GM18499 (cell line): ENCODE data around the gene SAFB.
"Not testable (repeated sequence)": the region's sequence is repeated elsewhere in the genome, so short reads cannot be mapped to it uniquely, and the experiment has no call there.

Source experiments
- ATAC-seq: cut with Tn5 transposase; IDR thresholded peaks from one replicate; pipeline ENCODE4 v1.9.1; 2021; ENCODE audit warnings: moderate number of reproducible peaks; ENCODE audit not compliant: insufficient read depth, unreplicated experiment

The SAFB gene

DNA sequence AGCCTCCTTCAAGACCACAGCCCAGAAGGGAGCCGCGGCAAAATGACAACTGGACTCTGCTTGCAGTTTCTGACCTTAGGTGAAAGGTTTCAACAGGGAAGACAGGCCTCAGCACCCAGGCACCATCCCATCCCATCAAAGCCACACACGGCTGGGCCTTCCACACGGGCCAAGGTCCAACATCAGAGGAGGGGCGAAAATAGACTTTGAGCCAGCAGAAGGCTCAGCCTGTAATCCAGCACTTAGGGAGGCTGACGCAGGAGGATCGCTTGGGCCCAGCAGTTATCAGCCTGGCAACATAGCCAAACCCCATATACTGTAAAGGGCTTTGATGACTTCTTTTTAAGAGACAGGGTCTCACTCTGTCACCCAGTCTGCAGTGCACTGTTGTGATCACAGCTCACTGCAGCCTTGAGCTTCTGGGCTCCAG is 28.3 kb upstream of the SAFB start:
- ATAC-seq, result no peak

DNA sequence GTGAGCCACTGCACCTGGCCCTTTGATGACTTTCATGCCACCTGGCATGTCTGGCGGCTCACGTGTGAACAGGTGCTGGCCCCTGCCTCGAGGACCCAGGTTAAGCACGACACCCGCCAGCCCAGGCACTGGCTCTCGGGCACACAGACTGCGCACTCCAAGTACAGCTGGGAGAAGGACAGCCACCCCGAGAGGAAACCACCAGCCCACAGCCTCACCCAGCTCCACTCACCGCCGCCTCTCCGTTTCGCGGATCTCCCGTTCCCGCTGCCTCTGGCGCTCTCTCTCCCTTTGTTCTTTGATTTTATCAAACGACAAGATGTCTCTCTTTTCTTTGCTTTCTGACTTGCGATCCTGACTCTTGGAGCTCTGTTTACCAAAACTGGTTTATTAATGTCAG is 27.8 kb upstream of the SAFB start:
- ATAC-seq, result no peak

DNA sequence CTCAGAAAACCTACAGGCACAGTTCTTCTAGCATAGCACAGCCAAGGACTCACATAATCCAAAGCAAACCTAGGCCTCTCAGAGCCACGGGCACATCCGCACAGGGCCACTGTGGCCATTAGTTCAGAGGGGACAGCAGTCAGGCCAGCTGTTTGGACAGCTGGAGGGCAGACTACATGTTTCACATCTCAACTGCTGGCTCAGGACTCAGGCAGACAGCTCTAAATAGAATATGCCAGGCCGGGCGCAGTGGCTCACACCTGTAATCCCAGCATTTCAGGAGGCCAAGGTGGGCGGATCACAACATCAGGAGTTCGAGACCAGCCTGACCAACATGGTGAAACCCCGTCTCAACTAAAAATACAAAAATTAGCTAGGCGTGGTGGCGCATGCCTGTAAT is 27.1 kb upstream of the SAFB start:
- no peak for ATAC-seq

DNA sequence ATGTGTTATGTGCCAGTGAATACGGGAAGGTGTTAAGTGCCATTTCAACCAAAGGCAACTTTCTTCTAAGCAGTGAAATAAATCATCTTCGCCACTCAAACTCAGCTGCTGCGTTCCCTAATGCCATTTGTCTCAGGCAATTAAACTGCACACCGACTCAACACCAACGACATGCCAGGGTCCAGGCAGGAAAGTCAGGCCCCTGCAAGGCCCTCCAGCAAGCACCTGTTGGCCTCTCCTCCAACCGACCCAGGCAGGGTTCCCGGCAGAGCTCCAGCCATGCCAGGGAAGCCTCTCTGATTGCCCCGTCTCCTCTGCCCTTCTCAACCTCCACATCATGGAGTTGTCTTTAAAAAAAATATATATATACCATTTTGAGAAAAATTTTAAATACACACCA is 22.1 kb upstream of the SAFB start:
- ATAC-seq, result no peak

DNA sequence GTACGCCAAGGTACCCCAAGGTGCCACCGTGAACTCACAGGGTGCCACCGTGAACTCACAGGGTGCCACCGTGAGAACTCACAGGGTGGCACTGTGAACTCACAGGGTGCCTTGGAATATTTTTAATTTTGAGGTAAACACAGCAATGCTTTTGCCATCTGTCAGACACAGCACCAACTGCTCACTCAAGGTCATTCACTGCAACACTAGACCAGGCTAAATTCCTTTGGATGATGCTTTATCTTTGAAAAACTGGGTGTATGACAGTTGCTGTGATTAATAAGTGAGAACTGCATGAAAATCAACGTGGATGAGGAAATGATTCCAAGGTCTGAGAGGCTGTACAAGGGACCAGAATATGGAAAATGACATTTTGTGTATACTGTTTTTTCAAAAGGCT is 19.3 kb upstream of the SAFB start:
- ATAC-seq, result no peak

DNA sequence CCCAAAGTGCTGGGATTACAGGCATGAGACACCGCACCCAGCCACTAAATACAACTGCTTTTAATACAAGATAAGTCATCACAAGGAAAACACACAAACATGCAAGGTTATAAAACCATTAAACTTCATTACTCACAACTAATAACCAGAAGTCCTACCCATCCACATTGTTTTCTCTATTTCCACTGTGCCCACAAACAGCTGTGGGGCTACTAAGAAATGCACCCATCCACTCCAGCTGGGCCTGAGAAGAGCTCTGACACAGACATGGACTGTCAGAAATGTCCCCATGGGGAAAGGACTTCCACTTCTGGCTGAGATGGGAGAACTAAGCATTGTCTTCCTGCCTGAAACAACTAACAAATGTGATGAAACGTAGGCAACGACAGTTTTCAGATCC is 17.5 kb upstream of the SAFB start:
- ATAC-seq, result no peak

DNA sequence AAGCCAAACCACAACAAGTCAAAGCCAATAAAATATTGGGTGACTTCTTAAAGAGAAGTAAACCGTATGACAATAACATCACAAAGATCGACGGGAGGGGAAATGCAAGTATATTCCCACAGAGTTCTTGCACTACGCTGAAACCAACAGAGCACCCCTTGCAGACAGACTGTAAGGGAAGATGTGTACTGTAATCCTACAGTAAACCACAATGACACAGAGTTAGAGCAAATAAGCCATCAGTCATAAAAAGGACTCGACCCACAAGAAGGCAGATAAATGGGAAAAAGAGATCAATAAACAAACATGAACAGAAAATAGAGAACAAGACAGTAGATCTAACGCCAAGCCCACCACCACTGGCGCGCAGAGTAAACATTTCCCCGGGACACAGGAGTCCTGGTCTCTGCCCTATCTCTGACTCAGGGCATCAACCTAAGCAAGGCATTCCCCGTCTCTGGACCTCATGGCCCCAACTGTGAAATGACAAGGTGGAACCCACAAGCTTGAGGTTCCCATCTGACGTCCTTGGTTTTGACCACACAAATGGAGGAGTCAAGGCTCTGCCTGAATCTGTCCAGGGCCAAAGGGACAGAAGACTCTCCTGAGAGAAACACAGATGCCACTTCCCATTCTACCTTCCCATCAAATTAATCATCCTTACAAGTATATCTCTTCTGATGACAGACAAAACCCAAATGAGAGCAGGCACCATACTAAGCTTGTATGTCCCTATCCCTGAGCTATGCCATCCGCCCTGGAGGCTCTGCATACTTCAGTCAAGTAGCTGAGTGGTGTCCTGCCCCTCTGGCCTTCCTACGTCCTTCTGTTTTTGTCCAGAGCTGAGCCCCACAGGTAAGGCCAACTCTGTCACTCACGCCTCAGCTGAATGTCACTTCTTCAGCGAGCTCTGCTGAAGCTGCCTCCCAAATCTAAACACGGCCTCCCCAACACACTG is 15.3 kb upstream of the SAFB start:
- ATAC-seq, result no peak

DNA sequence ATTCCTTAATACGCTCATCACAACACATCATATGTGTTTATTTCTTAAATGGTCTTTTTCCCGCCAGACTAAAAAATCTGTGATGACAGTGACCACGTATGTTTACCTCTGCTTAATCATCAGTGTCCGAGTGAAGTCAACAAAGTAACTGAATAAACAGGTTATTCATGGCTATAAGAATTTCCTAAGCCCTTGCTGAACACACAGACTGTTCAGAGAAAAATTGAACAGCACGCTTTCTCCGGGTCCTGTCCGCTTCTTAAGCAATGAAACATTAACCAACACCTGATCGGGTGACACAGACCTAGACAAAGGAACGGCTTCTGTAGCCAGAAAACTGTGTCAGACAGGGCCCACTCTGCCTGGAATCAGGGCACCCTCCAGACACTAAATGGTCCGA is 14.6 kb upstream of the SAFB start:
- ATAC-seq, result no peak

DNA sequence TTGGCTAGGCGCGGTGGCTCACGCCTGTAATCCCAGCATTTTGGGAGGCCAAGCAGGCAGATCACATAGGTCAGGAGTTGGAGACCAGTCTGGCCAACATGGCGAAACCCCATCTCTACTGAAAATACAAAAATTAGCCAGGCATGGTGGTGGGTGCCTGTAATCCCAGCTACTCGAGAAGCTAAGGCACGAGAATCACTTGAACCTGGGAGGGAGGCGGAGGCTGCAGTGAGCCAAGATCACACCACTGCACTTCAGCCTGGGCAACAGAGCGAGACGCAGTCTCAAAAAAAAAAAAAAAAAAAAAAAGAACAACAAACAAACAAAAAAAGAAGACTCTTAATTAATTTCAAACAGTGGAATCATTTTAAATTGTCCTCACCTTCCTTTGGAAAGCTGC is 14.1 kb upstream of the SAFB start:
- ATAC-seq, result not testable (repeated sequence)

DNA sequence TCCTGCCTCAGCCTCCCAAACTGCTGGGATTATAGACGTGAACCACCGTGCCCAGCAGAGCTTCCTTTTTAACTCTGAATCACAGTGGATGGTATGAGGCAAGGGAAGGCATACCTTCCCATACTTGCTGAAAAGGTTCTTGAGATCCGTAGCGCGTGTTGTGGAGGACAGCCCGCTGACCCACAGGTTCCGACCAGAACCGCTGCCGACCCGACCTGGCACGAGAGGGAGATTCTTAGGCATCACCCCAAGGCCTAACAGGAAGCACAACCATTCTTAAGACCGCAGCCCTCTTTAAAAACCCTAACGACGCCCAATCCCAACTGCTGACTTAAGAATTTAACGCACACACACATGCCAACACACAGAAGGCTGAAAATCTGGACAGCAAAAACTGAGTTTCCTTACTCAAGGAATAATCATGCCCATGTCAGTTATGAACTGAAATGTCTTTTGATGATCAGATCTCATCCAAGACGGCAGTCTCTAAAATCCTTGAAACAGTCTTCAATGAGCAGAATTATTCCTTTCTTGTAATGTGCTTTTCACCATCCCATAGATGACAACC is 12.9 kb upstream of the SAFB start:
- no peak for ATAC-seq

DNA sequence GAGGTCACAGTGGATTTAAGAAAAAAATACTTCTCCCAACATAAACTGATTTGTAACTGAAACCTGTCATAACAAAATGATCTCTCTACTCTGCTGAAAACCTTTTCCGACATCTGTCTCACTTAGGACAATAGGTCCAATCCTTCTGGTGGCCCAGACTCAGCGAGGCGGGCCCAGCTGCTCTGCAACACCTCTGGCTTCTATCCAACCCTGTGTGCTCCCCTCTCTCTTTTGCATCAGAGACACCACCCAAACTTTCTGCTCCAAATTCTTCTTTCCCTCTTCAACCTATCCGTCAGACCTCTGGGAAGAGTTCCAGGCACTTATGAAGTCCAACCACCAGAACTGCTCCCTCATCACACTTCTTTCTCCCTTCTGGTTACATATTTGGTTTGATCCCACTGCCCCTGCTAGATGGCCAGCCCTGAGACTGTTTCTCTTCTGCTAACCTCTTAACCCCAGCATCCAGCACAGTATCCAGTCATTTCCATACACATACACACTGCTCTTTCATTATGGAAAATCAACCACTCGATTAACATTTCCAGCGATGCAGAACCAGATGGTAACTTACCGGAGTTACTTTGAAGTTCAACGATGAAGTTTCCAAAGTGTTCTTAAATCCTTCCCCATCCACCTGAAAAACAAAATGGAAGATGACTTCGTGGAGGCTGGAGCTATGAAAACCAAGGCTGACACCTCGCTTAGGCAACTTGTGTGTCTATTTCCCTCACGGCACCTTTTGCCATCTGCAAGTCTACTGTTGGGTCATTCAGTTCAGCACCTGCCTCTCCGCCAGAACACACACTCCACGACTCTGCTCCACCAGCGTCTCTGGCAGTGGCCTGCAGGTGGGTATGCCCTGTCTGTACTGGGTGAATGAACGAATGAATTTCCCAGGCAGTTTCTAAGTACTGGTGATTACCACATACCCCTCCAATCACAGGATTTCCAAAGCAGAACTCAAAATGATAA is 9.7 kb upstream of the SAFB start:
- no peak for ATAC-seq

DNA sequence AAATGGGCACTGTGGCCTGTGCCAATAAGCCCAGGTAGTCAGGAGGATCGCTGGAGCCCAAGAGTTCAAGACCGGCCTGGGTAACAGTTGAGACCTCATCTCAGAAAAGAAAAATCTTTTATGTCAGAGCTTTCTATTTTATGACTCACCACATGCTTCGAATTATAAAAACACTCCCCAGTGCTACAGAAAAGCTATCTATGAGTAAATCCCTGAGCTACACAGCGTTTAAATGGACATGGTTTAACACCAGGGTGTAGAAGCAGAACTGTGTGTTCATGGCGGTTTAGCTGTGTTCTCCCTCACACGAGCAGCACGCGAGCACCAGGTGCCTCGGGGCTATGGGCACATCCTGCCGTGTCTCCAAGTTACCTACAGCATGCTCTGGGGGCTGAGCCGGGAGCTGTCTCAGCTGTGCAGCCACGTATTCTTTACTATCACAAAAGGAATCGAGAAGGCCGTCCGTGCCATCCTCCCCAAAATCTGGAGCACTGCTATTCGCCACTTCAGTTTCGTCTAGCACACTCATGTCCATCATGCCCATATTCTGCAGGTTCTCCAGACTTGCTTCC is 7.0 kb upstream of the SAFB start:
- no peak for ATAC-seq

DNA sequence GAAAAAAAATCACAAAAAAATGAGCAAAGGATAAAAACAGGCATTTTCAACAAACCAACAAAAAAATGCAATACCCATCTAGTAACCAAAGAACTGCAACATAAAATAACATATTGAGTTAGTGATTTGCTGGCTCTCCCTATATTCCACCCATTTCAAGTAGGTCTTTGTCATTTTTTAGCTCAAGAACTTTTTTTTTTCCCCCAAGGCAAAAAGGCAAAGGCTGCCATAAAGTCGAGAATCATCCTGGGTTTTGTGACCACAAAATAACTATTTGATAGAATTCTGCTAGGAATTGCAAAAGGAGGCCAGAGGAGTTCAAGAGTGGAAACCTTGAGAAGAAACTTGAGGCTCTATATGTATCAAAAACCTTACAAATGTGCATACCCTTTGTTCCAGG is 5.8 kb upstream of the SAFB start:
- no peak for ATAC-seq

DNA sequence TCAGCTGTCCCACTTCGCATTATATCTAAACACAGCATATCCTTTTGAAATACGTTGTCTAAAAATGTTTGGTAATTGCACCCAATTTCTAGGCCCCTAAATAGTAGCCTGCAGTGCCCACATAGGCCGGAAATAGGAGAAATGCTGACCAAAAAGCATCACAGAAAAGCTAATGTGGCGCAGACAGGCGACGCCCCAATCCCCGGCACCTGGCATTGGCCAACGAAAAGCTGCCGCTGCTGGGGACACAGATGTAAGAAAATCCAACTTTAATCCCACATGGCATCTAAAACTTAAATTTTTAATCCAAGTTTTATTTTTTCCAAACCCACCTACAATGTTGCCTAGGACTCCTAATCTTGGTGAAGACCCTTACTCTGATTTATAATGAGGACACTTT is 4.3 kb upstream of the SAFB start:
- ATAC-seq, result no peak

DNA sequence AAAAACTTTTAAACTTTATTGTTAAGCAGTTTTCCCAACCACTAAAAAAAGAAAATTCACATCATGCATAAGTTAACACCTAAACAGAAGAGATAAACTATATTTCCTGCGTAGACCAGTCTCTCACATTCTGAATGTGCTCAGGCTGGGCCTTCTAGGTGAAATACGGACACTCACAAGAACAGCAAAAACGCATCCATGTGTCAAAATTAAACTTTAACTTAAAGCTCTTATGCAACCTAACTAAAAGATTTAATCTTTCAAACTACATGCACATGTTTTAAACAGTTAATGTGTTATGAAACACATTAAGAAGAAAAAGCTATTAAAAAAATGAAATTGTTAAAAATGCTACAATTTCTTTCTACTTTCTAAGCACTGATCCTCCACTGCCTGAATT is 2.9 kb upstream of the SAFB start:
- no peak for ATAC-seq

DNA sequence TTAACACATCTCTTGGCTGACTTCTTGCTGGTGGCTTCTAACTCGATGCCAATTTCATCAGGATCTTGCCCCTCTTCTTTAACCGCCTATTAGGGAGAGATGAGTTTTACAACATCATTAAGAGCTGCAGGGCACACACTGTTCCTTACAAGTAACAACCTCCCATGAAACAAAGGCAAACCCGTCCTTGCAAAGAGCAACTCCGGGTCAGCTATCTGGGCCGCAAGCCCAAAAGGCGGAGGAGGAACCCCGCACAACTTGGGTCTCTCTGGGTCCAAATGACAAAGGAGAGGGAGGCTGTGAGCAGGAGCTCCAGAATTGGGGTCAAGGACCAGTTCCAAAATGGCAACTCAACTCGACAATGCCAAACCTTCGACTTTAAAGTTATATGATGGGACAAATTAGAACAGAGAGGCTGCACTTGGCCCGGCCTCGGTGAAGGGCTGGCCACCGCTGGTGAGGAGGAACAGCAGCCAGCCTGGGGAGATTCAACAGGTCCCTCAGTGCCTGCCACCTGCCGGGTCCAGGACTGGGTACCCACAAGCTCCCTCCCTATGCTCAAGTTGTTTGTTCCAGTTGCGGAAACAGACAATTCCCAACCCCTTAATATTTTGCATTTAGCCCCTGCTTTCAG is 1.5 kb upstream of the SAFB start:
- ATAC-seq, result no peak

DNA sequence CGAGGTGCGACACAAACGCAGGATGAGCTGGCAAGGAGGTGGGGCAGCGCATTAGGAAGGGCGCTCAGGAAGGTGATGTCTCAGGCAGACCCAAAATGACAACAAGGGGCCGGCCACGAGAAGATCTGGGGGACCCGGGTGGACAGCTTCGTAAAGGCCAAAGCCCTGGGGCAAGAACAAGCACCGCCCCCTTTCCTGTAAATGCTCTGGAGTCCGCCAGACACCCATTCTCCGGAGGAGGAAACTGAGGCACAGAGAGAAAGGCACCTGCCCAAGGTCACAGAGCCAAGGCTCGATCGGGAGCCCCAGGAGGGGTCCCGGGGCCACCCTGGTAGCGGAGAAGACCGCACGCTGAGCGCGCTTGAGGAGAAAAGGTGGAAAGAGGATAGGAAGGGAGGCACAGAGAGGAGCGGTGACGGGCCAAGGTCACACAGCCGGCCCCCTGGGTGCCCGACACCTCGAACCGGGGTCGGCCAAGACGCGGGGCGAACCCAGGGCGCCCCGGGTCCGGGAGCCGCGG is 878 bp upstream of the SAFB start:
- no peak for ATAC-seq

DNA sequence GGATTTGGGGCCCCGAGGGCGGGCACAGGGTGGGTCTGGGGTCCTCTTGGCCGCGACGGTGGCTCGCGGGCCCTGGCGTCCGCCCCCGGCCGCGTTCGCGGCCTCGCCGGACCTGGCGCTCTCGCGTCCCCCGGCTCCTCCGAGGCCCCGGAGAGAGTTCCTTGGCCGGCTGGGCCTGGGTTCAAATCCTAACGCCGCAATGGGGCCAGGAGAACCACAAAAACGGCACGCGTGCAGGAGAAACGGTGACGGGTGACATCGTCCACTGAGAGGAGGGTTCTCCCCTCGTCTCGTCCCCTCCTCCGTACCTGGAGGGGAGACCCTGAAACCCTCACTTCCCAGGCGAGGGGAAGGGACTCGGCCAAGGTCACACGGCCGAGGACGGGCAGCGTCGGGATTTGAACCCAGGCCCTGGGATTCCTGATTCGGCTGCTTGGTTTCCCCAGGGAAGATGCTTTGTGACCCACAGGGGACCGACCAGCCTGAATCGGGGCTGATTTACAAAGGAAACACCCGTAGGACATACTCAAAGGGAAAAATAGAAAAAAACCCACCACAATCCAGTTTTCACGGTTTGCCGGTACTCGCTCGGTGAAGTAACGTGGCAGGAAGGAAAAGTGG is 624 bp downstream of the SAFB start:
- no peak for ATAC-seq

DNA sequence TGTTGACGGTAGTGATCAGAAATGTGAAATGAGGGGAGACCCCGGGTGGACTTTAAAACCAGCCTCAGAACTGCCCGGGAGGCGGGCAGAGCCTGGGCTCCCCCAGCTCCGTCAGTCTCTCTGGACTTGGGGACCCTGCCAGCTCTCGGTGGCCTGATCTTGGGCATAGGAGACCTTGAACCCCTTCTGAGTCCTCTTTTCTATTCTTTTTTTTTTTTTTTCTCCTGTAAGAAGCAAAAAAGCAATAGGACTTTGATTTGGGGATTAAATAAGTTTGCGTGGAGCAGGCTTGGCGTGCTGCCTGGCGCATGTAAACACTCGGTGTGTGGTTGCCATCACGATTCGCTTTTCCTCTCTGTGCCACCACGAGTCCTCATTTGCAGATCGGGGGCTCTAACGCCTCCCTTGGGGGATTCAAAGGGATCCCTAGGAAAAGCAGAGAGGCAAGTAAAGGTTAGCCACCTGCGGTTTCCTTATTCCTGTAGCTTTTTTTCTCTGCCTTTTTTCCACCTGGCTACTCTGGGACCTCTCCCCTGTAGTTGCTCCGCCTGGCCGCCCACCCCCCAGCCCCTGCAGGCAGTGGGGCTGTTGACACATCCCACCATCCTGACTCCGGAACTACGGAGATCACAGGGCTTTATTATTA is 1.3 kb downstream of the SAFB start:
- no peak for ATAC-seq
